Testis (tissue), 2 donors: ENCODE data around the gene TENM4.

Source experiments
- POLR2A ChIP-seq: fragments of 450-650 bp; IDR thresholded peaks from one replicate; pipeline ENCODE4 v1.6.1; 2017; ENCODE audit warnings: antibody characterized with exemption, mild to moderate bottlenecking, moderate library complexity
- TF ChIP-seq, protein P1 (sequence below), 3 experiments: fragments of 450-650 bp in 2 of 3; fragments of 200-600 bp in 1 of 3; sonication (generic) in 1 of 3; IDR thresholded peaks; one replicate each; pipeline ENCODE4 v1.5.1; 2016 to 2019; ENCODE audit warnings: antibody characterized with exemption in 3 of 3, mild to moderate bottlenecking in 2 of 3, moderate library complexity in 1 of 3

GRCh38 chr11:78667461-78667860 lies 773.4 kb downstream of the TENM4 start:
- TF ChIP-seq, protein P1, sequence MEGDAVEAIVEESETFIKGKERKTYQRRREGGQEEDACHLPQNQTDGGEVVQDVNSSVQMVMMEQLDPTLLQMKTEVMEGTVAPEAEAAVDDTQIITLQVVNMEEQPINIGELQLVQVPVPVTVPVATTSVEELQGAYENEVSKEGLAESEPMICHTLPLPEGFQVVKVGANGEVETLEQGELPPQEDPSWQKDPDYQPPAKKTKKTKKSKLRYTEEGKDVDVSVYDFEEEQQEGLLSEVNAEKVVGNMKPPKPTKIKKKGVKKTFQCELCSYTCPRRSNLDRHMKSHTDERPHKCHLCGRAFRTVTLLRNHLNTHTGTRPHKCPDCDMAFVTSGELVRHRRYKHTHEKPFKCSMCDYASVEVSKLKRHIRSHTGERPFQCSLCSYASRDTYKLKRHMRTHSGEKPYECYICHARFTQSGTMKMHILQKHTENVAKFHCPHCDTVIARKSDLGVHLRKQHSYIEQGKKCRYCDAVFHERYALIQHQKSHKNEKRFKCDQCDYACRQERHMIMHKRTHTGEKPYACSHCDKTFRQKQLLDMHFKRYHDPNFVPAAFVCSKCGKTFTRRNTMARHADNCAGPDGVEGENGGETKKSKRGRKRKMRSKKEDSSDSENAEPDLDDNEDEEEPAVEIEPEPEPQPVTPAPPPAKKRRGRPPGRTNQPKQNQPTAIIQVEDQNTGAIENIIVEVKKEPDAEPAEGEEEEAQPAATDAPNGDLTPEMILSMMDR (IDR thresholded peaks at IDR 0.05), result no peak
- TF ChIP-seq POLR2A, result no peak
